T-helper 1 cell treated with Interleukin-12 subunit alpha and Interleukin-12 subunit beta and Interleukin-4 antibody, amounts not matched to agents 30 μg/mL and 1 μg/mL, for 36 hours (primary cell): ENCODE data around the gene ORC6.

Experiments used
- H3K27ac Mint-ChIP-seq: one replicate; pipeline ENCODE4 v1.8.0; 2021; ENCODE audit warnings: mild to moderate bottlenecking, mixed read lengths
- H3K27me3 Mint-ChIP-seq: one replicate; pipeline ENCODE4 v1.8.0; 2021; ENCODE audit warnings: low read depth, mixed read lengths
- H3K36me3 Mint-ChIP-seq: one replicate; pipeline ENCODE4 v1.8.0; 2021; ENCODE audit warnings: low read depth, mixed read lengths
- H3K4me1 Mint-ChIP-seq: one replicate; pipeline ENCODE4 v1.8.0; 2021; ENCODE audit warnings: low read depth, mixed read lengths
- H3K4me3 Mint-ChIP-seq: one replicate; pipeline ENCODE4 v1.8.0; 2021; ENCODE audit warnings: mild to moderate bottlenecking, moderate library complexity, mixed read lengths
- H3K9me3 Mint-ChIP-seq: one replicate; pipeline ENCODE4 v1.8.0; 2021; ENCODE audit warnings: mixed read lengths

The ORC6 gene

GRCh38 chr16:46731691-46732555, 42.5 kb downstream of the ORC6 start:
- H3K4me1 Mint-ChIP-seq, result no peaks in the 10 kb centered on the region
- H3K9me3 Mint-ChIP-seq, result no peaks in the 10 kb centered on the region
- H3K4me3 Mint-ChIP-seq, result no peak overlapping the region
- no peaks in the 10 kb centered on the region for H3K27me3 Mint-ChIP-seq
- no peak overlapping the region for H3K27ac Mint-ChIP-seq
- no peaks in the 10 kb centered on the region for H3K36me3 Mint-ChIP-seq

- no peaks in the 10 kb centered on the region for H3K36me3 Mint-ChIP-seq
- H3K4me3 Mint-ChIP-seq, result no peak overlapping the region
- no peaks in the 10 kb centered on the region for H3K4me1 Mint-ChIP-seq
- H3K27me3 Mint-ChIP-seq, result no peaks in the 10 kb centered on the region
- H3K27ac Mint-ChIP-seq, result no peak overlapping the region
- no peaks in the 10 kb centered on the region for H3K9me3 Mint-ChIP-seq
These were observed 43.1 kb downstream of the ORC6 start for GRCh38 chr16:46732561-46732960.

GRCh38 chr16:46733319-46733830, 43.9 kb downstream of the ORC6 start:
- no peak overlapping the region for H3K4me3 Mint-ChIP-seq
- H3K36me3 Mint-ChIP-seq, result no peaks in the 10 kb centered on the region
- no peaks in the 10 kb centered on the region for H3K4me1 Mint-ChIP-seq
- no peaks in the 10 kb centered on the region for H3K9me3 Mint-ChIP-seq
- no peaks in the 10 kb centered on the region for H3K27me3 Mint-ChIP-seq
- no peak overlapping the region for H3K27ac Mint-ChIP-seq

GRCh38 chr16:46736695-46737094, 47.2 kb downstream of the ORC6 start:
- no peaks in the 10 kb centered on the region for H3K9me3 Mint-ChIP-seq
- H3K4me1 Mint-ChIP-seq, result peaks cover 2% of the 10 kb centered on the region
- H3K36me3 Mint-ChIP-seq, result no peaks in the 10 kb centered on the region
- no peak overlapping the region for H3K4me3 Mint-ChIP-seq
- H3K27ac Mint-ChIP-seq, result no peak overlapping the region
- H3K27me3 Mint-ChIP-seq, result no peaks in the 10 kb centered on the region

- Mint-ChIP-seq H3K4me3 (no peak overlapping the region), H3K4me1 (peaks cover 2% of the 10 kb centered on the region), H3K9me3 (no peaks in the 10 kb centered on the region), H3K36me3 (no peaks in the 10 kb centered on the region), H3K27me3 (no peaks in the 10 kb centered on the region), H3K27ac (no peak overlapping the region)
These were observed 48.3 kb downstream of the ORC6 start for GRCh38 chr16:46737621-46738214.

- Mint-ChIP-seq H3K4me3 (no peak overlapping the region), H3K4me1 (peaks cover 7% of the 10 kb centered on the region), H3K27ac (no peak overlapping the region), H3K9me3 (no peaks in the 10 kb centered on the region), H3K27me3 (no peaks in the 10 kb centered on the region), H3K36me3 (no peaks in the 10 kb centered on the region)
These were observed 50.5 kb downstream of the ORC6 start for GRCh38 chr16:46739934-46740333.

- no peak overlapping the region for H3K27ac Mint-ChIP-seq
- H3K36me3 Mint-ChIP-seq, result no peaks in the 10 kb centered on the region
- no peaks in the 10 kb centered on the region for H3K27me3 Mint-ChIP-seq
- peaks cover 7% of the 10 kb centered on the region for H3K4me1 Mint-ChIP-seq
- no peaks in the 10 kb centered on the region for H3K9me3 Mint-ChIP-seq
- peak overlapping the region; percentile 46 for H3K4me3 Mint-ChIP-seq
These were observed 53.8 kb downstream of the ORC6 start for GRCh38 chr16:46743232-46743719.

GRCh38 chr16:46745617-46746016, 56.2 kb downstream of the ORC6 start:
- Mint-ChIP-seq H3K4me1 (peaks cover 5% of the 10 kb centered on the region), H3K27me3 (no peaks in the 10 kb centered on the region), H3K36me3 (no peaks in the 10 kb centered on the region), H3K4me3 (no peak overlapping the region), H3K27ac (no peak overlapping the region), H3K9me3 (no peaks in the 10 kb centered on the region)

GRCh38 chr16:46746821-46747776, 57.6 kb downstream of the ORC6 start:
- Mint-ChIP-seq H3K27ac (no peak overlapping the region), H3K36me3 (no peaks in the 10 kb centered on the region), H3K9me3 (no peaks in the 10 kb centered on the region), H3K27me3 (no peaks in the 10 kb centered on the region), H3K4me1 (peaks cover 5% of the 10 kb centered on the region), H3K4me3 (no peak overlapping the region)
